LNCaP clone FGC (cell line): Measurements from ENCODE around the gene PTP4A2.

ENCODE experiments used
- DNase-seq: peaks from one replicate; pipeline ENCODE4 v3.0.0-alpha.2; 2011; ENCODE audit warnings: low read depth
- H3K4me3 ChIP-seq: 2 replicates; pipeline ENCODE4 v1.5.1; 2011; ENCODE audit warnings: mild to moderate bottlenecking, low read depth, low read length, control low read depth
- CTCF ChIP-seq: IDR thresholded peaks from 2 replicates; pipeline ENCODE4 v1.5.1; 2012; ENCODE audit warnings: mild to moderate bottlenecking; ENCODE audit not compliant: control insufficient read depth, insufficient read depth; ENCODE audit errors: extremely low read depth

PTP4A2 gene

GRCh38 chr1:31909691-31910090, 28.5 kb downstream of the PTP4A2 start:
- TF ChIP-seq CTCF, result no peak
- DNase-seq, result no peak
- no peak overlapping the region for H3K4me3 ChIP-seq

GRCh38 chr1:31906557-31906956, 31.6 kb downstream of the PTP4A2 start:
- DNase-seq, result no peak
- no peak for TF ChIP-seq CTCF
- no peak overlapping the region for H3K4me3 ChIP-seq

- TF ChIP-seq CTCF, result no peak
- H3K4me3 ChIP-seq, result no peak overlapping the region
- no peak for DNase-seq
These were observed 32.5 kb downstream of the PTP4A2 start for GRCh38 chr1:31905681-31906080.

- DNase-seq, result no peak
- no peak for TF ChIP-seq CTCF
- H3K4me3 ChIP-seq, result no peak overlapping the region
These were observed 33.1 kb downstream of the PTP4A2 start for GRCh38 chr1:31905093-31905509.

- H3K4me3 ChIP-seq, result no peak overlapping the region
- DNase-seq, result no peak
- no peak for TF ChIP-seq CTCF
These were observed 33.7 kb downstream of the PTP4A2 start for GRCh38 chr1:31904339-31905092.

GRCh38 chr1:31902510-31902860, 35.7 kb downstream of the PTP4A2 start:
- no peak overlapping the region for H3K4me3 ChIP-seq
- DNase-seq, result no peak
- TF ChIP-seq CTCF, result no peak
